Measurements from ENCODE around the gene RNF220.

DNA sequence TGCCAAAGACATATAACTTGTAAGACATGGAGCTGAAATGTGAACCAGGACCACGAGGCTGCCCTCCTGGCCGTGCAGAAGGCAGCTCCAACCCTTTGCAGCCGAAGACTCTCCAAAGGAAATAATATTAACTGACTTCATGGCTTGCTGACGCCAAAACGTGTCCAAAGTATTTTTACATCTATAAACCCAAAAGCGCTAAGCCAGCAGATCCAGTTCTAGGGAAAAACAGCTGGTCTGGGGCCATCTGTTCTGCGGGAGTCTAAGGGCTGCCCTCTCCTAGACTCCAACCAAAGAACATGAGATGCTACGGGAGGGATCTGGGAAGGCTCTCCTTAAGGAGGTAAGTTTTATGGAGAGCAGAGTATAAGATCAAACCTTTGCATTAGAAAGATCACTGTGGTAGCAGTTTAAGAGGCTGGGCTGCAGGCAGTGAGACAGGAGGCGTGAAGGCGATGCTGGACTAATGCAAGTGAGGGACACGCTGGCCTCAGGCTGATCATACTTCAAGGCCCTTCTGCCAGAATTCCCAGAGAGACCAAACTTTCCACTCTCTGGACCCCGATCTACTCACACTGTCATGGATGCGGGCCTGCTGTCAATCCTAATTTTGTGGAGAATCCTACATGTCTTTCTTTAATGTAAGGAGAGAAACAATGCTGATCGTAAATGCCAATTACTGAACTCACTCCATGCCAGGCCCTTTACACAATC is 268.1 kb downstream of the RNF220 start:
- TF ChIP-seq, protein P1, sequence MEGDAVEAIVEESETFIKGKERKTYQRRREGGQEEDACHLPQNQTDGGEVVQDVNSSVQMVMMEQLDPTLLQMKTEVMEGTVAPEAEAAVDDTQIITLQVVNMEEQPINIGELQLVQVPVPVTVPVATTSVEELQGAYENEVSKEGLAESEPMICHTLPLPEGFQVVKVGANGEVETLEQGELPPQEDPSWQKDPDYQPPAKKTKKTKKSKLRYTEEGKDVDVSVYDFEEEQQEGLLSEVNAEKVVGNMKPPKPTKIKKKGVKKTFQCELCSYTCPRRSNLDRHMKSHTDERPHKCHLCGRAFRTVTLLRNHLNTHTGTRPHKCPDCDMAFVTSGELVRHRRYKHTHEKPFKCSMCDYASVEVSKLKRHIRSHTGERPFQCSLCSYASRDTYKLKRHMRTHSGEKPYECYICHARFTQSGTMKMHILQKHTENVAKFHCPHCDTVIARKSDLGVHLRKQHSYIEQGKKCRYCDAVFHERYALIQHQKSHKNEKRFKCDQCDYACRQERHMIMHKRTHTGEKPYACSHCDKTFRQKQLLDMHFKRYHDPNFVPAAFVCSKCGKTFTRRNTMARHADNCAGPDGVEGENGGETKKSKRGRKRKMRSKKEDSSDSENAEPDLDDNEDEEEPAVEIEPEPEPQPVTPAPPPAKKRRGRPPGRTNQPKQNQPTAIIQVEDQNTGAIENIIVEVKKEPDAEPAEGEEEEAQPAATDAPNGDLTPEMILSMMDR (IDR thresholded peaks at IDR 0.05; ENCODE audit: extremely low read depth in 1 of 2, insufficient read depth in 1 of 2, low read depth in 1 of 2, low read length in 2 of 2) = no peak
- no peak for TF ChIP-seq EZH2 (IDR thresholded peaks at IDR 0.05; ENCODE audit: borderline replicate concordance, low read depth, low read length, severe bottlenecking)
